NCI-H2227 (cell line): ENCODE data around the gene PLEKHA6.
"Not testable (repeated sequence)": the region's sequence is repeated elsewhere in the genome, so short reads cannot be mapped to it uniquely, and the experiment has no call there.

ENCODE experiments used
- DNase-seq: peaks from one replicate; lab custom pipeline; 2025; ENCODE audit not compliant: unreplicated experiment; lab: John Stamatoyannopoulos, UW

The PLEKHA6 gene

GRCh38 chr1:204338997-204339396 lies 20.7 kb downstream of the PLEKHA6 start:
- no peak for DNase-seq

GRCh38 chr1:204338360-204338759 lies 21.4 kb downstream of the PLEKHA6 start:
- no peak for DNase-seq

- DNase-seq = no peak
Observed at GRCh38 chr1:204337583-204337982, 22.1 kb downstream of the PLEKHA6 start.

- DNase-seq = no peak
Observed at GRCh38 chr1:204337036-204337429, 22.7 kb downstream of the PLEKHA6 start.

GRCh38 chr1:204336421-204337035 lies 23.2 kb downstream of the PLEKHA6 start:
- no peak for DNase-seq

GRCh38 chr1:204335533-204335932 lies 24.2 kb downstream of the PLEKHA6 start:
- DNase-seq = no peak

- DNase-seq = no peak
Observed at GRCh38 chr1:204335085-204335484, 24.6 kb downstream of the PLEKHA6 start.

- DNase-seq = no peak
Observed at GRCh38 chr1:204334455-204334854, 25.3 kb downstream of the PLEKHA6 start.

GRCh38 chr1:204333427-204333826 lies 26.3 kb downstream of the PLEKHA6 start:
- no peak for DNase-seq

GRCh38 chr1:204331847-204332487 lies 27.8 kb downstream of the PLEKHA6 start:
- DNase-seq = no peak

GRCh38 chr1:204331275-204331674 lies 28.5 kb downstream of the PLEKHA6 start:
- no peak for DNase-seq

- not testable (repeated sequence) for DNase-seq
Observed at GRCh38 chr1:204327870-204328269, 31.9 kb downstream of the PLEKHA6 start.

- DNase-seq = no peak
Observed at GRCh38 chr1:204327359-204327758, 32.4 kb downstream of the PLEKHA6 start.

GRCh38 chr1:204326771-204327300 lies 32.9 kb downstream of the PLEKHA6 start:
- DNase-seq = no peak

- DNase-seq = no peak
Observed at GRCh38 chr1:204325944-204326343, 33.8 kb downstream of the PLEKHA6 start.

GRCh38 chr1:204323887-204324286 lies 35.8 kb downstream of the PLEKHA6 start:
- no peak for DNase-seq

- DNase-seq = no peak
Observed at GRCh38 chr1:204322339-204322868, 37.3 kb downstream of the PLEKHA6 start.

GRCh38 chr1:204321665-204322064 lies 38.1 kb downstream of the PLEKHA6 start:
- DNase-seq = no peak

- DNase-seq = no peak
Observed at GRCh38 chr1:204321051-204321450, 38.7 kb downstream of the PLEKHA6 start.

- DNase-seq = no peak
Observed at GRCh38 chr1:204320382-204320804, 39.3 kb downstream of the PLEKHA6 start.

GRCh38 chr1:204319462-204319861 lies 40.3 kb downstream of the PLEKHA6 start:
- DNase-seq = no peak

- no peak for DNase-seq
Observed at GRCh38 chr1:204319027-204319426, 40.7 kb downstream of the PLEKHA6 start.
